ENCODE measurements around the gene NFIX. TPM values are rescaled to one million over a fixed set of nuclear protein-coding genes. Genes with fewer than 3 reads are reported as not detected.

NFIX gene
- total and polyA plus RNA-seq, 9 of the 15 experiments (the other 6 are each of a cell fraction or from before 2014, with no cell fraction given) = 0.28 to 26.8 (median 5.4) TPM

DNA sequence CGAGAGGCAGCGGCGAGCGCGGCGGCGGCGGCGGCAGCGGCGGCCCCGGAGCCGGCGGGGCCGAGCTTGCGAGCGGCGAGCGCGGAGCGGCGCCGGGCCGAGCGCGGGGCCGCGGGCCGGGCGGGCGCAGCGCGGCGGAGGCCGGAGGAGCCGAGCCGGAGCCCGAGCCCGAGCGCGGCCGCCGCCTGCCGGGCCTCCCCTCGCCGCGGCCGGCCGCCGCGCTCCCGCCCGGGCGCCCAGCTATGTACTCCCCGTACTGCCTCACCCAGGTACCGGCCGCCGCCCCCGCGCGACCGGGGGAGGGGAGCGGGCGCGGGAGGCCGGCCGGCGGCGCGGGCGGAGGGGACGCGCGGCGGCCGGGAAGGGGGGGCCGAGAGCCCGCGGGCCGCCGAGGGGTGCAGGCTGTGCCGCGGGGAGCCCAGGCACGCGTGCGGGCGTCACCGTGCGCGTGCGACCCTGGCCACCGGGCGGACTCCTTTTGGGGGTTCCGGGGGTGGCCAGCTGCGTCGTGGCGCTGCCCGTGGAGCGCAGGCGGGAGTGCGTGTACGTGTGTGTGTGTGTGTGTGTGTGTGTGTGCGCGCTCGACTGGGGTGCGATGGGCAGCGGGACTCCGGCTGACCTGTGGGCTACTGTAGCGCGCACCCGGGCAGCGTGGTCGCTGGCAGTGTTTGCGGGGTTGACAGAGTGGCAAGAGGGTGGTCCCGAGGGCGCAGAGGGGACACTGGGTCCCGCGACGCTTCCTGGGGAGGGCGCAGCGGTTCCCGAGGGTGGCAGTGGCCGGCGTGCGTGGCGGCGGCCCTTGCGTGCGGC lies 526 bp downstream of the NFIX start (continued):
- TF ChIP-seq, protein P1, sequence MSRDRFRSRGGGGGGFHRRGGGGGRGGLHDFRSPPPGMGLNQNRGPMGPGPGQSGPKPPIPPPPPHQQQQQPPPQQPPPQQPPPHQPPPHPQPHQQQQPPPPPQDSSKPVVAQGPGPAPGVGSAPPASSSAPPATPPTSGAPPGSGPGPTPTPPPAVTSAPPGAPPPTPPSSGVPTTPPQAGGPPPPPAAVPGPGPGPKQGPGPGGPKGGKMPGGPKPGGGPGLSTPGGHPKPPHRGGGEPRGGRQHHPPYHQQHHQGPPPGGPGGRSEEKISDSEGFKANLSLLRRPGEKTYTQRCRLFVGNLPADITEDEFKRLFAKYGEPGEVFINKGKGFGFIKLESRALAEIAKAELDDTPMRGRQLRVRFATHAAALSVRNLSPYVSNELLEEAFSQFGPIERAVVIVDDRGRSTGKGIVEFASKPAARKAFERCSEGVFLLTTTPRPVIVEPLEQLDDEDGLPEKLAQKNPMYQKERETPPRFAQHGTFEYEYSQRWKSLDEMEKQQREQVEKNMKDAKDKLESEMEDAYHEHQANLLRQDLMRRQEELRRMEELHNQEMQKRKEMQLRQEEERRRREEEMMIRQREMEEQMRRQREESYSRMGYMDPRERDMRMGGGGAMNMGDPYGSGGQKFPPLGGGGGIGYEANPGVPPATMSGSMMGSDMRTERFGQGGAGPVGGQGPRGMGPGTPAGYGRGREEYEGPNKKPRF (IDR thresholded peaks at IDR 0.05; ENCODE audit: low read depth, low read length) = no peak
- TF ChIP-seq ZNF41 (CRISPR knock-in tag; conservative IDR thresholded peaks at IDR 0.05) = no peak
- TF ChIP-seq, protein P2, sequence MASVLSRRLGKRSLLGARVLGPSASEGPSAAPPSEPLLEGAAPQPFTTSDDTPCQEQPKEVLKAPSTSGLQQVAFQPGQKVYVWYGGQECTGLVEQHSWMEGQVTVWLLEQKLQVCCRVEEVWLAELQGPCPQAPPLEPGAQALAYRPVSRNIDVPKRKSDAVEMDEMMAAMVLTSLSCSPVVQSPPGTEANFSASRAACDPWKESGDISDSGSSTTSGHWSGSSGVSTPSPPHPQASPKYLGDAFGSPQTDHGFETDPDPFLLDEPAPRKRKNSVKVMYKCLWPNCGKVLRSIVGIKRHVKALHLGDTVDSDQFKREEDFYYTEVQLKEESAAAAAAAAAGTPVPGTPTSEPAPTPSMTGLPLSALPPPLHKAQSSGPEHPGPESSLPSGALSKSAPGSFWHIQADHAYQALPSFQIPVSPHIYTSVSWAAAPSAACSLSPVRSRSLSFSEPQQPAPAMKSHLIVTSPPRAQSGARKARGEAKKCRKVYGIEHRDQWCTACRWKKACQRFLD (CRISPR knock-in tag; IDR thresholded peaks at IDR 0.05) = no peak
- no peak for TF ChIP-seq THRAP3 (IDR thresholded peaks at IDR 0.05; ENCODE audit: borderline replicate concordance)
- TF ChIP-seq JUNB (CRISPR knock-in tag; conservative IDR thresholded peaks at IDR 0.05) = no peak
- TF ChIP-seq, protein P3, sequence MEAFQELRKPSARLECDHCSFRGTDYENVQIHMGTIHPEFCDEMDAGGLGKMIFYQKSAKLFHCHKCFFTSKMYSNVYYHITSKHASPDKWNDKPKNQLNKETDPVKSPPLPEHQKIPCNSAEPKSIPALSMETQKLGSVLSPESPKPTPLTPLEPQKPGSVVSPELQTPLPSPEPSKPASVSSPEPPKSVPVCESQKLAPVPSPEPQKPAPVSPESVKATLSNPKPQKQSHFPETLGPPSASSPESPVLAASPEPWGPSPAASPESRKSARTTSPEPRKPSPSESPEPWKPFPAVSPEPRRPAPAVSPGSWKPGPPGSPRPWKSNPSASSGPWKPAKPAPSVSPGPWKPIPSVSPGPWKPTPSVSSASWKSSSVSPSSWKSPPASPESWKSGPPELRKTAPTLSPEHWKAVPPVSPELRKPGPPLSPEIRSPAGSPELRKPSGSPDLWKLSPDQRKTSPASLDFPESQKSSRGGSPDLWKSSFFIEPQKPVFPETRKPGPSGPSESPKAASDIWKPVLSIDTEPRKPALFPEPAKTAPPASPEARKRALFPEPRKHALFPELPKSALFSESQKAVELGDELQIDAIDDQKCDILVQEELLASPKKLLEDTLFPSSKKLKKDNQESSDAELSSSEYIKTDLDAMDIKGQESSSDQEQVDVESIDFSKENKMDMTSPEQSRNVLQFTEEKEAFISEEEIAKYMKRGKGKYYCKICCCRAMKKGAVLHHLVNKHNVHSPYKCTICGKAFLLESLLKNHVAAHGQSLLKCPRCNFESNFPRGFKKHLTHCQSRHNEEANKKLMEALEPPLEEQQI (IDR thresholded peaks at IDR 0.05) = no peak
- no peak for TF ChIP-seq ZC3H4 (CRISPR knock-in tag; IDR thresholded peaks at IDR 0.05; ENCODE audit: borderline replicate concordance)
- no peak for TF ChIP-seq ZNF263 (CRISPR knock-in tag; IDR thresholded peaks at IDR 0.05; ENCODE audit: borderline replicate concordance)
- no peak for TF ChIP-seq ELF1 (tag; IDR thresholded peaks at IDR 0.05)
- TF ChIP-seq KLF13 (tag; IDR thresholded peaks at IDR 0.05; ENCODE audit: borderline replicate concordance, low read depth) = no peak
- TF ChIP-seq CREM (IDR thresholded peaks at IDR 0.05; ENCODE audit: low read depth) = peak; percentile 38; the same call in 1 of the 2 replicates
- no peak for TF ChIP-seq RAD51 (IDR thresholded peaks at IDR 0.05; ENCODE audit: borderline replicate concordance, low read depth)
- TF ChIP-seq WHSC1 (IDR thresholded peaks at IDR 0.05; ENCODE audit: low read length) = no peak
- TF ChIP-seq, protein P4, sequence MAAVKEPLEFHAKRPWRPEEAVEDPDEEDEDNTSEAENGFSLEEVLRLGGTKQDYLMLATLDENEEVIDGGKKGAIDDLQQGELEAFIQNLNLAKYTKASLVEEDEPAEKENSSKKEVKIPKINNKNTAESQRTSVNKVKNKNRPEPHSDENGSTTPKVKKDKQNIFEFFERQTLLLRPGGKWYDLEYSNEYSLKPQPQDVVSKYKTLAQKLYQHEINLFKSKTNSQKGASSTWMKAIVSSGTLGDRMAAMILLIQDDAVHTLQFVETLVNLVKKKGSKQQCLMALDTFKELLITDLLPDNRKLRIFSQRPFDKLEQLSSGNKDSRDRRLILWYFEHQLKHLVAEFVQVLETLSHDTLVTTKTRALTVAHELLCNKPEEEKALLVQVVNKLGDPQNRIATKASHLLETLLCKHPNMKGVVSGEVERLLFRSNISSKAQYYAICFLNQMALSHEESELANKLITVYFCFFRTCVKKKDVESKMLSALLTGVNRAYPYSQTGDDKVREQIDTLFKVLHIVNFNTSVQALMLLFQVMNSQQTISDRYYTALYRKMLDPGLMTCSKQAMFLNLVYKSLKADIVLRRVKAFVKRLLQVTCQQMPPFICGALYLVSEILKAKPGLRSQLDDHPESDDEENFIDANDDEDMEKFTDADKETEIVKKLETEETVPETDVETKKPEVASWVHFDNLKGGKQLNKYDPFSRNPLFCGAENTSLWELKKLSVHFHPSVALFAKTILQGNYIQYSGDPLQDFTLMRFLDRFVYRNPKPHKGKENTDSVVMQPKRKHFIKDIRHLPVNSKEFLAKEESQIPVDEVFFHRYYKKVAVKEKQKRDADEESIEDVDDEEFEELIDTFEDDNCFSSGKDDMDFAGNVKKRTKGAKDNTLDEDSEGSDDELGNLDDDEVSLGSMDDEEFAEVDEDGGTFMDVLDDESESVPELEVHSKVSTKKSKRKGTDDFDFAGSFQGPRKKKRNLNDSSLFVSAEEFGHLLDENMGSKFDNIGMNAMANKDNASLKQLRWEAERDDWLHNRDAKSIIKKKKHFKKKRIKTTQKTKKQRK (IDR thresholded peaks at IDR 0.05; ENCODE audit: borderline replicate concordance, low read depth, low read length) = no peak
- TF ChIP-seq RBM14 (IDR thresholded peaks at IDR 0.05; ENCODE audit: borderline replicate concordance, insufficient read depth, low read depth, low read length) = no peak
- no peak for TF ChIP-seq ZNF197 (CRISPR knock-in tag; IDR thresholded peaks at IDR 0.05; ENCODE audit: low read depth)
- no peak for TF ChIP-seq XRCC4 (IDR thresholded peaks at IDR 0.05; ENCODE audit: extremely low read depth, insufficient read depth, insufficient read length)
